ENCODE data around the gene FBXW11.

DNA sequence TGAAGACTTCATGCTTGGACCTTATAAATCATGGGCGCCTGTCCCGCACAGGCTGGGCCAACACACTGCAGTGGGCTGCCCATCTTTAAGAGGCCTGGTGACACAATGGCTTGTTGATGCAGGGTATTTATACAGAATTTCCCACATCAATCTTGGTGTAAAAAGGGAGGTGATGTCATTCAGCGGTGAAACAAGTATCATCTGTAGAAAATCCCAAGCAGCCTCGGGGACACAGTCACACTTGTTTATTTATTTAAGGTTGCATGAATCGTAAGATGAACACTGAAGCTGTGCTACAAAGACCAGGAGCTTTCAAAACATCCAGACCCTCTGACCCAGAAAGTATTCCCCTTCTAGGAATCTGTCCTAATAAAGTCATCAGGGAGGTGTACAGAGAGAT, 180.3 kb downstream of the FBXW11 start:
- TF ChIP-seq CTCF (IDR thresholded peaks at IDR 0.05) (no peak), POLR2A (IDR thresholded peaks at IDR 0.05) (no peak)

All from body of pancreas (tissue), 4 donors.